ENCODE results near the gene DGKI. TPM values are rescaled to one million over a fixed set of nuclear protein-coding genes. Genes with fewer than 3 reads are reported as not detected.
"Not testable (repeated sequence)": the region's sequence is repeated elsewhere in the genome, so short reads cannot be mapped to it uniquely, and the experiment has no call there.

The DGKI gene
- polyA plus RNA-seq, 4 donors, result 0.38 to 1.8 (median 1.7) TPM

DNA sequence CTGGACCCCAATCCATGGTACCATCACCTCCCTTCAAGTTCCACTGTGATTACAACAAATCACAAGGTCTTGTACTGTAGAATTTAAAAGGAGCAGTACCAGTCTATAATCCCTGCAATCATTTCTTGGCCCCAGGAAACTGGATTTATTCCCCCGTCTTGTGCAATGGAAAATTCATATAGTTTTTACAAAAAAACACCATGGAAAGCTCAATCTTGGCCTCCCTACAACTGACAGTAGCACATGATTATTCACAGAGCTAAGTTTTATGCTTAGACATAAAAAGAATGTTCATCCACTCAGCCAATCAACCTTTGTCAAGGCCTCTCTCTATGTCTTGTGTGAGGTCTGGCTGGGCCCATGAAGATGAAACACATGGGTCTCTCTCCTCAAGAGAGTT, 10.2 kb downstream of the DGKI start:
- no peak for DNase-seq (ENCODE audit: low read depth in 4 of 4, low spot score in 3 of 4)

DNA sequence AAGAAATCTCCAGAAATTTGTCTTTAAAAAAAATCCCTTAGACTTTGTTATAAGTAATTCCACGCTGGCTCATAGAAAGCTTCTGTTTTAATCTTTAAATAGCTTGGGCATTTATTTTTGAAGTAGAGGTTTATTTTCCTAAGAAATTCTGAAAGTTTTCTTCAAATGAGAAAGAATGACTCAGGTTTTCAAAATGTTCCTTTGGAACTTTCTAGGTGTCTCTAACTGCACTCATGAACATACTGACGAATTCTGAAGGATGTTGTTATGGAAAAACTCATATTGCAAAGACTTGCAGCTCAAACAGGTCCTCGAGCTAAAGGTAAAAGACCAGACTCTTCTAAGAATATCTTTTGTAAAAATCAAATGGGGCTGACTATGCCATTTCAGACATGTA, 10.7 kb downstream of the DGKI start:
- no peak for DNase-seq (ENCODE audit: low read depth in 4 of 4, low spot score in 3 of 4)

DNA sequence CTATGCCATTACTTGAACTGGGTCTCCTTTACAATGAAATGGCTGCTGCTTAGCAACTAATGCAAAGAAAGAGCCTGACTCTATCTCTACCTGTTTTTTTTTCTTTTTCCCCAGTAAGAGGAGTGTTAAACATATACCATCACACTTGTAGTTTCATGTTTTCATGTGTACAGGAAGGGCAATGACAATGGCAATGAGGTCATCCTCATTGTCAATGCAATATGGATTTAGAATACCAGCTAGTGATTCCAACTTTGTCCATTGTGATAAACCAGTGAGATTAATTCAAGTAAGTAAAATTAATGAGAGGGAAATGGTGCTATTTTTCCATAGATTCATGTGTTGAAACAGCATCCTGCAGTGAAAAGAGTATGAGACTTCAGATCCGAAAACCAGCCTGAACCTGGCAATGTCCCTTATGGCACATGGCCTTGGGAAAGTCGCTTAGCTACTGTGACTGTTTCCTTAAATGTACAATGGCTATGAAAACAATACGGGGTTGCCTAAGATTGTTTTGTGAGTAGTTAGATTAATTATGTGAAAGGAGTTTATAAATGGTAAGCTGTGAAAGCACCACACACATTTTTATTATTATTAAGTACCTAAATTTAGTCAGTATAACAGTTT, 11.2 kb downstream of the DGKI start:
- DNase-seq (ENCODE audit: low read depth in 4 of 4, low spot score in 3 of 4), result no peak

DNA sequence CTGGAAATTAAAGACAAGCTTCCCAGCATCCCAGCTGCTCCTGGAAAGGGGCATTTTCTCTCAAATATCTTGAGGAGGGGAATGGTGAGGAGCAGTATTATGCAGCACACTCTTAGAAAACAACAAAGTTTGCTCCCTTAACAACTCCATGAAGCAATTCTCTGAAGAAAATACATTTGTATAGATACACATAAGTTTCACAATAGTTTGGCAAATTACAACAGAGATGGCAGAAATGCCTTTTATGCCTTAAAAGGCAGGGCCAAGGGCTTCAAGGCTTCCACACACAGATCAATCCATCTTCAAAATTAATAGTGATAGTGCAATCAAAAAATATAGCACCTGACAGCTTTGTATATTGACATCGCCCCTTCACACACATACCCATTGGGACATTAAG, 12.2 kb downstream of the DGKI start:
- DNase-seq (ENCODE audit: low read depth in 4 of 4, low spot score in 3 of 4), result no peak

DNA sequence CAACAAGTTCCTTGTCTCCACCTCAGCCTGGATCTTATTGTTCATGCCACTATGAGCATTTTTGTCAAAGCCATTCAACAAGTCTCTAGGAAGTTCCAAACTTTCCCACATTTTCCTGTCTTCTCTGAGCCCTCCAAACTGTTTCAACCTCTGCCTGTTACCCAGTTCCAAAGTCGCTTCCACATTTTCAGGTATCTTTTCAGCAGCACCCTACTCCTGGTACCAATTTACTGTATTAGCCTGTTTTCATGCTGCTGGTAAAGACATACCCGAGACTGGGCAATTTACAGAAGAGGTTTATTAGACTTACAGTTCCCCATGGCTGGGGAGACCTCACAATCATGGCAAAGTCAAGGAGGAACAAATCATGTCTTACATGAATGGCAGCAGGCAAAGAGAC, 13.8 kb downstream of the DGKI start:
- not testable (repeated sequence) for DNase-seq (ENCODE audit: low read depth in 4 of 4, low spot score in 3 of 4)

DNA sequence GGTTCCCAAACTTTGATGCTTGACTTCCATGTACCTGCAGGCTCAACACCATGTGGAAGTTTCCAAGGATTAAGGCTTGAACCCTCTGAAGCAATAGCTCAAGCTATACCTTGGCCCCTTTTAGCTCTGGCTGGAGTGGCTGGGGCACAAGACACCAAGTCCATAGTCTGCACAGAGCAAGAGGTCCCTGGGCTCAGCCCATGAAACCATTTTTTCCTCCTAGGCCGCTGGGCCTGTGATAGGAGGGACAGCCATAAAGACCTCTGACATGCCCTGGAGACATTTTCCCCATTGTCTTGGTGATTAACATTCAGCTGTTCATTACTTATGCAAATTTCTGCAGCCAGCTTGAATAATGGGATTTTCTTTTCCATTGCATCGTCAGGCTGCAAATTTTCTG, 14.4 kb downstream of the DGKI start:
- no peak for DNase-seq (ENCODE audit: low read depth in 4 of 4, low spot score in 3 of 4)

DNA sequence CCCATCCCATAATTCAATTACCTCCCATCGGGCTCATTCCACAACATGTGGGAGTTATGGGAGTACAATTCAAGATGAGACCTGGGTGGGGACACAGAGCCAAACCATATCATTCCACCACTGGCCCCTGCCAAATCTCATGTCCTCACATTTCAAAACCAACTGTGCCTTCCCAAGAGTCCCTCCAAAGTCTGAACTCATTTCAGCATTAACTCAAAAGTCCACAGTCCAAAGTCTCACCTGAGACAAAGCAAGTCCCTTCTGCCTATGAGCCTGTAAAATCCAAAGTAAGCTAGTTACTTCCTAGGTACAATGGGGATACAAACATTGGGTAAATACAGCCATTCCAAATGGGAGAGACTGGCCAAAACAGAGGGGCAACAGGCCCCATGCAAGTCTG, 15.2 kb downstream of the DGKI start:
- not testable (repeated sequence) for DNase-seq (ENCODE audit: low read depth in 4 of 4, low spot score in 3 of 4)

DNA sequence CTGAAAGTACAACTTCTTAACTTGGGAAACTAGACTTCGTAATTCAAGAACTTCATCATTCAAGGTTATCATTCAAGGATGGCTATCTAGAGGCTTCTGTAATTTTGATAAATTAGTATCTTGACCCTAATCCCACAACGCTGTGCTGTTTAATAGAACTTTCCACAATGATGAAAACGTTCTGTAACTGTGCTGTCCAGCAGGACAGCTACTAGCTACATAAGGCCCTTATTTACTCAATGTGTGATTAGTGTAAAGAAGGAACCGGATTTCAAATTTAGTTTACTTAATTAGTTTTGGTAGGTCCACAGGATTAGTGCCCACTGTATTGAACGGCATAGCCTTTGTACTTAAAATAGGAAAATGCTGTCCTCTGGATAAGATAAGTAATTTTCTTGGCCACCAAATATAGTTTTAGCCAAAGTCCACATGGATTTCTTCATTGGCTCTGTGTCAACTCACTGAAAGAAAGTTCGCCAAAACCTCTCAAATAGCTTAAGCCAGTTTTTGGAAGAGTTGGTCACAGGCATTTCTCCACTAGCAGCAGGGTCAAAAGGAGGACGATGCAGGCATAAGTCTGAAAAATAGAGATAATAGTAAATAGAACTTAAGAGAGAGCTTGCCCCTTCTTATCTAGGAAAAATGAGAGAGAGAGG, 17.3 kb downstream of the DGKI start:
- no peak for DNase-seq (ENCODE audit: low read depth in 4 of 4, low spot score in 3 of 4)

DNA sequence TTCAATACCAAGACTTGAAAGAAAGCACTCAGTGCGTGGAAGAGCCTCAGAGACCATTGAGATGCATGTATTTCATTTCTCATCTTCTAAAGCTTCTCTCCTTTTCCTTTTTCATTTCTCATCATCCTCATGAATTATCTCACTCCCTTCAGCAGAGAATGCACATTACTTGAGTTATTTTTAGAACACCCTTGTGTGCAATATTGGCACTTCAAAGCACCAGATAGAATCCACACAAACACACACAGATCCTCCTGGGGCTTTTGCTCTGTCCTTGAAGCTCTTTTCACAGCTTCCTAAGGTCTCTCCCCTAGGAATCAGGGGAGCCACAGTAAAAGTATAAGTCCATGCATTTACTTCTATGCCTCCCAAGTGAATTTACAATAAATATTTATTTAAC, 18.3 kb downstream of the DGKI start:
- DNase-seq (ENCODE audit: low read depth in 4 of 4, low spot score in 3 of 4), result no peak

DNA sequence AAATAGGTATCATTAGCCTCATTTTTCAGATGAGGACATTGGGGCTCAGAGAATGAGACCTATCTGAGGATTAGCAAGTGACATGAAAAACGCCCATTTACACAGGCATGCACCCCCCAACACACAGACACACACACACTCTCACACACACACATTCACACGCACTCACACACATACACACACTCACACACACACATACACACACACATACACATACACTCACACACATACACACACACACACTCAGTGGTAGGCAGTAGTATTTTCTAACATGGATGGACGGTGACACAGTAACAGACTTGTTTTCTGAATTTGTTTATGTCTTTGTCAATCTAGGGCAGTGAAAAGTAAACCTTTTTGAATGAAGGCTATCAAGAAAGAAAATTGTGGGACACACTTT, 21.3 kb downstream of the DGKI start:
- no peak for DNase-seq (ENCODE audit: low read depth in 4 of 4, low spot score in 3 of 4)

DNA sequence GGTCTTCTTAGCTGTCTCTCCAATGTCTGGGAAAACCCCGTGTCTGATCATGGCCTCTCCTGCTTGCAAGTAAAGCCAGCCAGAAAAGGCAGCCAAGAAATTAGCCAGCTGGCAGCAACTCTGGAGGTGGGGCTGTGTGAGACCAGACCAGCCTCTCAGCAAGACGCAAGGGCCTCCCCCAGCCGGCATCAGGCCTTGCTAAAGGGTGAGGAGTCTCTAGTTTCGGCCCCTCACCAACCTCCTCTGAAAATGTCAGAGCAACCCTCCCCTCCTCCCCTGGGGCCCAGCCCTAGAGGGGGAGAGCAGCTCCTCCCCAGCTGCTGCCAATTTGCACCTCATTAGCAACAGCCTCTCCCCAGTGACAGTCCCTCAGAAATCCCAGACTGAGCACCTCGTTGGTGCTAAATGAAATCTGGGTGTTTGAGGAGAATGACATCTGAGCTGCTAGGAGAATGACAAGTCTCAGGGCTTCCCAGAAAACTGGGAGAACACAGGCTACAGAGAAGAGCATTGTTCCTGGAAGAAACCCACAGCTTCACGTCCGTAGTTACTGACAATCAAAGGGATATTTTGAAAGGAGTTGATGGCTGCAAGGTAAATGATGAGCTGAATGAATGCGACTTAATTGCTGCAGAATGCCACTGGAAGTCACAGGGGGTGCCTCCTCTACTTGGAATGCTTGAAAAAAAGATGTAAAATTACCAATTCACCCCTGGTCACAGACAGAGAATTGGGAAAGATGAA, 25.9 kb downstream of the DGKI start:
- peak in 1 of 4 donors; percentile 3 for DNase-seq (ENCODE audit: low read depth in 4 of 4, low spot score in 3 of 4)

DNA sequence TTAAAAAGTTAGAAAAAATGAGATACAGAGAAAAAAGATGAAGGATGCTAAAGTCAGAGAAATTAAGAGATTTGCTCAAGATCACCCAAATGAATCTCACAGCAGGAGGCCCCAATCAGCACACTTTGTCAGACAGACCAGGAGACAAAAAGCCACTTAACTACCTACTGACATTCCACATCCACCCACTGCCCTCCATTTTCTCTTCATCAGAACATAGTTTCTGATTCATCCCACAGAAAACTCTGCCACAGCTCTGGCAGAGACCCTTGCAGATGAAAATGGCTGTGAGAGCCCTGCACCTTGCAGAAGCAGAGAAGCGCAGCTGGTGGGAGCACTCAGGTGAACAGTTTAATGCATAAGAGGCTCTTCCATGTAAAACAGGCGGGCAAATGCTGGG, 26.6 kb downstream of the DGKI start:
- DNase-seq (ENCODE audit: low read depth in 4 of 4, low spot score in 3 of 4), result no peak

DNA sequence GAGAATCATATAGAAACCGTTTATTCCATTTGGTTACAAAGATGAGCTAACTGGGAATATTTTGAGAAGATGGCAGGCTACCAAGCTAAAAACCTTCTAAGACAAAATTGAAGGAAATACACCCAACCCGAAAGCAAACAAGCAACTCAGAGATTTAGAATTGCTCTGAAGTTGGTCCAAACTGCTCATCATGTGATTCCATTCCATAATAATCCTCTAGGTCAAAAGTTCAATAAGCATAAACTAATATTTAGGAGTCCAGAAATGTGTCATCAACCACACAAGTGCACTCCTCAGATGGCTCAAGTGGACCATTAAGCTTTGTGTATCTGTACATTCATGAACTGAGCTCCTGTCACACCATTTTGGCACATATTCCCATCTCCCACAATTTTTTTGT, 28.7 kb downstream of the DGKI start:
- no peak for DNase-seq (ENCODE audit: low read depth in 4 of 4, low spot score in 3 of 4)

DNA sequence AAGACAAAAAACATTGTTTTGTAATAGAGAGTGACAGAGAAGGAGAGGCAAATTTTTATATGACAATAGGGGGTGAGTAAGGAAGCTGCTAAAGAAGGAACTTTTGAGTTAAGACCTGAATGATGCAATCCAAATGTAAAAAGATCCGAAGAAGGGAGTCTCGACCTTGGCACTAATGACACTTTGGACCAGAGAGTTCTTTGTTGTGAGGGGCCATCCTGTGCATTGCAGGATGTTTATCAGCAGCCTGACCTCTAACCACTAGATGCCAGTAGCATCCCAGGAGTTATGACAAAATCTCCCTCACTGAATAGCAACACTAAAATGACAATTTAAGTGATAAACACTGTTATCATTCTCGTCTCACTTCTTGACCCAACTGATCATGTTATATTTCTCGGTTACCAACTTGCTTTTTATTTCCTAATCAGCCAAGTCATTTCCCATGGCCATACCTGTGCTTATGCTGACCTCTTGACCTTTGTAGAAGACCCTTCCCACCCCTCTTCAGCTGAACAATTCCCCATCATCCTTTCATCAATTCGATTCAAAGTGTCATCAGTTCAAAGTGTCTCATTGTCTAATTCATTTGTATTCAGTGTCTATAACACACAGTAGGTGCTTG, 30.0 kb downstream of the DGKI start:
- no peak for DNase-seq (ENCODE audit: low read depth in 4 of 4, low spot score in 3 of 4)

DNA sequence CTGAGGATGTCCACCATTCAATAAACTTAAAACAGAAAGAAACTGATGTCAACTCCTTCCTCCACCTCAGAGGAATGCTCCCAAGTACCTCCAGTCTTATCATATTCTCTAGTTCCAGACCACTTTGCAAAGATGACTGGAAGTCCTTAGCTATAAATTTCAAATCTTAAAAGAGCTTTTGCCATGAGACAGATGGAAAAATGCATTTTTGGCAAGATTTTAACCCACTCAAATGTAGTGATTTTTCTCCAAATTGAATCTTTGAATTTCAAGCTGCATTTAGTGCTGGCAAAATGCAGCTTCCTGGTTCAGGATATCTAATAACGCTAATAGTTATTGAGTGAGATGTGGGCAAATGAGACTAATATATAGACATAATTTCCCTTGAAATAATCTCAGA, 33.2 kb downstream of the DGKI start:
- no peak for DNase-seq (ENCODE audit: low read depth in 4 of 4, low spot score in 3 of 4)

DNA sequence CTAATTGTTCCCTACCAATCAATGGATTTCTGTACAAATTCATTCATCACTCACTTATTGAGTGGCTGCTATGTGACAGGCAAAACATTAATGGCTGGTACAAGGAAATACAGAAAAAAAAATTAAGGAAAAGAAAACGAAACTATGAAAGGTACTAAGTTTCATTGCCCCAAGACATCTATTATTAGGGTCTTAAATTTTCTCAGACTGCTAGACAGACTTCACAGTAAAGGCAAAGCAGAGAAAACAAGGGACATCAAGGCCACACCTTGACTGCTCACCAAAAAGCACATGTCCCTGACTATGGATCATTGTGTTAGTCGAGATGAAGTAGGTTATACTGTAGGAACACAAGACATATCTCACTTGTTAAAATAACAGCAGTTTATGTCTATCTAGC, 36.5 kb downstream of the DGKI start:
- no peak for DNase-seq (ENCODE audit: low read depth in 4 of 4, low spot score in 3 of 4)

DNA sequence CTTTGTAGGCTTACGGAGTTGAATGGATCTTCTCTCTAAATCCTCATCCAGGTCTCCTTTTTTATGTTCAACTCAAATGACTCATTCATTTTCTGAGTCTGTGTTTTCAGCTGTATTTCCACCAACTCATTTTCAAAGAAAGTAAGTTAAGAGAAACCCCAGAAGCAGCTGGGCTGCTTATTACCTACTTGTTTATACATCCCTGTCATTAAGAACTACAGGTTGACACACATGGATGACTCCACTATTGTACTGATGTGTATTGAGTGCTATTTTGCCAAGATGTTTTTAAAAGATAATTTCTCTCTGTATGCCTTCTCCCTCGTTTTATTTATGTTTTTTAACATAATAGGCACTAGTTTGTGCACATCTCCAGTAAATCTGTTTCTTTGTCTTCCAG, 41.9 kb downstream of the DGKI start:
- no peak for DNase-seq (ENCODE audit: low read depth in 4 of 4, low spot score in 3 of 4)

DNA sequence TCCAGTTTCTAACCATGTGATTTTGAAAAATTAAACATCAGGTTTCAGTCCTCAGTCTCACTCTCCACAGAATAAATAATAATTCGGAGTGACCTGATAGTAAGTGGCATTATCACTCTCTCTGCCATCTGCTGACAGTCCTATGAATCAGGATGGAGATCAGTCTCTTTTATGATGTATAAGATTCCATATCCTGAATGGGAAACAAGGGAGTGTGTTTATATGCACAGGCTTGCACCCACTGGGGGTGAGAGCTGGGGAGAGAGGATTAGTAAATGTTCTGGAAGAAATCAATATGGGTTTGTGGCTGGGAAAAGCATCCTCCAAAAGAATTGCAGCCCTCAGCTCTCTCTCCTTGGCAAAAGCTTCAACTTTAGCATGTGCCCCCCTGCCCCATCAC, 45.3 kb downstream of the DGKI start:
- no peak for DNase-seq (ENCODE audit: low read depth in 4 of 4, low spot score in 3 of 4)

DNA sequence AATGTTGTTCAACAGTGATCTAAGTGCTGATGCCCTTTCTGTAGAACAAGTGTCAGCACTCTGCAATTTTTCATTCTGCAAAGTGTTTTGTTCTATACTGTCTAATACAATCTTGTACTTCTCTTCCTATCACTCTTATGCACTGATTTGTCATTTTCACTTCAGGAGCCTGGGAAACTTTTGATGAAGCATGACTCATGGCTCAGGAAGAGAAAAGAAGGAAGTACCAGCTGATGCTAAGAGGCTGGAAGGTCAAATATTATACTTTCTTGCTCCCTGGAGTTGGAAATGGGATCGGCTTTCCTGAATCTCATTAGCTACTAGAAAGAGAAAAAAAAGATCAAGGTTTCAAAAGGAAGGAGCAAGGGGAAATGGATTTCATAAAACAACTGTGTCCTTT, 45.8 kb downstream of the DGKI start:
- DNase-seq (ENCODE audit: low read depth in 4 of 4, low spot score in 3 of 4), result no peak

DNA sequence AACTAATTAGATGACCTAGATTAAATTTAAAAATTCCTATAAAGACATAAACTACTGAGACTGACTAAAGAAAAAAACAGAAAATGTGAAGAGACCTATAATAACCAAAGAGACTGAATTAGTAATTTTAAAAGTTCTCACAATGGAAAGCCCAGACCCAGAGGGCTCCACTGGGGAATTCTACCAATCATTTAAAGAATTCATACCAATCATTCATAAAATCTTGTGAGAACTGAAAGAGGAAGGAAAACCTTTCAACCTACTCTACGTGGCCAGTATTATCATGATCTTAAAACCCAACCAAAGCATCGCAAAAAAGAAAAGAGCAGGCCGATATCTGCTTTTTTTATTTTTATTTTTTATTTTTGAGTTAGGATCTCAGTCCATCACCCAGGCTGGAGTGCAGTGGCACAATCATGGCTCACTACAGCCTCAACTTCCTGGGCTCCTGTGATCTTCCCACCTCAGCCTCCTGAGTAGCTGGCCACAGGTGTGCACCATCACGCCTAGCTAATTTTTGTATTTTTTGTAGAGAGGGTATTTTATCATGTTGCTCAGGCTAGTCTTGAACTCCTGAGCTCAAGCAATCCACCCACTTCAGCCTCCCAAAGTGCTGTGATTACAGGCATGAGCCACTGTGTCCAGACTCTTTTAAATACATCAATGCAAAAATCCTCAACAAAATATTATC, 48.6 kb downstream of the DGKI start:
- no peak for DNase-seq (ENCODE audit: low read depth in 4 of 4, low spot score in 3 of 4)

DNA sequence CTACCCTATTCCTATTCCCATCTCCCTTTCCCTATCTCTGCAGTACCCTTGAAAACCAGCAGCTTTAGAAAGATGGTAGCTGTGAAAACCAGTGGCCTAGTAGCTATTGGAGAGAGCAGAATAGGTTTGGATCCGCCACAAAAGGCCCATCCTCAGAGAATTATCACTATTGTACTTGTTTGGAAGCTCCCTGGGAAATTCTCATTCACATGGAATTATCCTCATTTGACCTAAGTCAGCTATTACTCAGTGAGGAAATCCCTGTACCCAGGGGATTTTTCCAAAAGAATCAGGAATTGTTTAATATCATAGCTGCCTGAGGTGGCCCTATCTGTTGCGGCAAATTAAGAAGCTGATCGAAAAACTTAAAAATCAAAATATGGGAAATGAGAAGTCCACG, 51.6 kb downstream of the DGKI start:
- no peak for DNase-seq (ENCODE audit: low read depth in 4 of 4, low spot score in 3 of 4)
